ENCODE data around the gene CACNA2D3.

Gene CACNA2D3

GRCh38 chr3:54776601-54777000 lies 654.2 kb downstream of the CACNA2D3 start:
- H3K27ac ChIP-seq: no peak overlapping the region
- H2AFZ ChIP-seq: no peak overlapping the region
- no peak overlapping the region for H3K4me3 ChIP-seq (ENCODE audit: low read depth, low read length)
- no peaks in the 10 kb centered on the region for H3K79me2 ChIP-seq
- H3K9ac ChIP-seq: no peak overlapping the region
- H3K9me3 ChIP-seq (ENCODE audit: control insufficient read depth, low read length): no peaks in the 10 kb centered on the region
- H3K4me2 ChIP-seq (ENCODE audit: low read length): no peak overlapping the region
- H3K36me3 ChIP-seq (ENCODE audit: control insufficient read depth, insufficient read depth, low read length): no peaks in the 10 kb centered on the region
- no peaks in the 10 kb centered on the region for H3K4me1 ChIP-seq
- no peaks in the 10 kb centered on the region for H3K27me3 ChIP-seq (ENCODE audit: control insufficient read depth, insufficient read depth, low read length)
- no peak for TF ChIP-seq CTCF (IDR thresholded peaks at IDR 0.05)

DNA sequence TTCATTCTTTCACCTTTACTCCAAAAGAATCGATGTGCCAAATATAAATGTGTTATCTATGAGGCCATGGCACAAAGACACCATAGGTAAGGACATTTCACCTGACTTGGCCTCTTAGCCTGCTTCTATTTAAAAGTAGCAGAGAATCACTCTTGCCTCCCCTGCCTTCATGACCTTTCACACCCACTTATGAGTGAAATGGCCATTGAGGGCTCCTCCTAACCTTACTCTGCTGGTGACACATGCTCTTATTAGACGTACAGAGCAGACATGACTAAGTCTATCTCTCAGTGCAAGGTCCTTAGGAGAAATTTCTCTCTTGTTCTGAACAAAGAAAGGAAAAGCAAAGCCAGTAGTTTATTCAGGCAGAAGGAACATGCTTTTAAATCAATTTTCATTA lies 654.8 kb downstream of the CACNA2D3 start:
- TF ChIP-seq CTCF (IDR thresholded peaks at IDR 0.05): no peak
- Histone ChIP-seq H3K27ac (no peak overlapping the region), H3K9ac (no peak overlapping the region)

DNA sequence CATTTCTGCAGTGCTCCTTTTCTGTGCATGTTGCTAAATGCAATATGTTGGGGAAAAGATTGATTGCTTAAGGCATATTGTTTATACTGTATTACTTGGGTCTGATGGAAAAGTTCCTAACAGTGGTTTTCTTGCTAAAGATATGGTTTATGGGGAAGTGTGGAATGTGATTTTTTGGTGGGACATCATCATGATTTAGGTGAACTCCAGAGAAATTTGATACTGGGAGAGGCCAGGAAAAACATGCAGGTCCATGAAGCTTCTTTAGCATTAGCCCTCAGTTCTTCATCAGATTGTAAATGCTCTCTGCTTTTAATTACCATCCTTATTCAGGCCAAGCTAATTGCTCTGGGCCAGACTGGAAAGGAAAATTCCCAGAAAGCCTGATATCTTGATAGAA lies 658.0 kb downstream of the CACNA2D3 start:
- no peak overlapping the region for H3K27ac ChIP-seq
- no peaks in the 10 kb centered on the region for H3K4me1 ChIP-seq
- H3K9ac ChIP-seq: no peak overlapping the region
- TF ChIP-seq CTCF (IDR thresholded peaks at IDR 0.05): no peak
- no peaks in the 10 kb centered on the region for H3K9me3 ChIP-seq (ENCODE audit: control insufficient read depth, low read length)
- H3K79me2 ChIP-seq: no peaks in the 10 kb centered on the region
- no peak overlapping the region for H3K4me2 ChIP-seq (ENCODE audit: low read length)
- no peak overlapping the region for H2AFZ ChIP-seq
- no peak overlapping the region for H3K4me3 ChIP-seq (ENCODE audit: low read depth, low read length)
- no peaks in the 10 kb centered on the region for H3K27me3 ChIP-seq (ENCODE audit: control insufficient read depth, insufficient read depth, low read length)
- no peaks in the 10 kb centered on the region for H3K36me3 ChIP-seq (ENCODE audit: control insufficient read depth, insufficient read depth, low read length)

More for the DNA sequence above, 654.8 kb downstream of the CACNA2D3 start:
- Histone ChIP-seq H3K9me3 (ENCODE audit: control insufficient read depth, low read length) (no peaks in the 10 kb centered on the region), H3K36me3 (ENCODE audit: control insufficient read depth, insufficient read depth, low read length) (no peaks in the 10 kb centered on the region), H3K27me3 (ENCODE audit: control insufficient read depth, insufficient read depth, low read length) (no peaks in the 10 kb centered on the region), H3K4me1 (no peaks in the 10 kb centered on the region), H2AFZ (no peak overlapping the region), H3K4me3 (ENCODE audit: low read depth, low read length) (no peak overlapping the region), H3K4me2 (ENCODE audit: low read length) (no peak overlapping the region), H3K79me2 (no peaks in the 10 kb centered on the region)

- Histone ChIP-seq H3K4me1 (no peaks in the 10 kb centered on the region), H3K9ac (no peak overlapping the region), H2AFZ (no peak overlapping the region), H3K79me2 (no peaks in the 10 kb centered on the region), H3K9me3 (ENCODE audit: control insufficient read depth, low read length) (no peaks in the 10 kb centered on the region), H3K4me2 (ENCODE audit: low read length) (no peak overlapping the region), H3K4me3 (ENCODE audit: low read depth, low read length) (no peak overlapping the region), H3K27me3 (ENCODE audit: control insufficient read depth, insufficient read depth, low read length) (no peaks in the 10 kb centered on the region), H3K36me3 (ENCODE audit: control insufficient read depth, insufficient read depth, low read length) (no peaks in the 10 kb centered on the region), H3K27ac (no peak overlapping the region)
- peak; percentile 33 for TF ChIP-seq CTCF (IDR thresholded peaks at IDR 0.05)
These were observed 659.4 kb downstream of the CACNA2D3 start for GRCh38 chr3:54781728-54782127.

GRCh38 chr3:54783611-54784010 lies 661.3 kb downstream of the CACNA2D3 start:
- Histone ChIP-seq H3K36me3 (ENCODE audit: control insufficient read depth, insufficient read depth, low read length) (no peaks in the 10 kb centered on the region), H3K4me2 (ENCODE audit: low read length) (no peak overlapping the region), H3K79me2 (no peaks in the 10 kb centered on the region), H3K9me3 (ENCODE audit: control insufficient read depth, low read length) (no peaks in the 10 kb centered on the region), H3K27me3 (ENCODE audit: control insufficient read depth, insufficient read depth, low read length) (no peaks in the 10 kb centered on the region), H3K4me1 (no peaks in the 10 kb centered on the region), H3K4me3 (ENCODE audit: low read depth, low read length) (no peak overlapping the region), H3K9ac (no peak overlapping the region), H2AFZ (no peak overlapping the region), H3K27ac (no peak overlapping the region)
- no peak for TF ChIP-seq CTCF (IDR thresholded peaks at IDR 0.05)

Data from parathyroid adenoma (tissue), 2 donors.